ENCODE data around the gene CHST14. TPM values are rescaled to one million over a fixed set of nuclear protein-coding genes. Genes with fewer than 3 reads are reported as not detected.
A peak's percentile ranks its signal among the peaks of the same experiment; 100 is the strongest.

Gene CHST14
- total RNA-seq, 1 donor from 2014 or later = 7.5 TPM

DNA sequence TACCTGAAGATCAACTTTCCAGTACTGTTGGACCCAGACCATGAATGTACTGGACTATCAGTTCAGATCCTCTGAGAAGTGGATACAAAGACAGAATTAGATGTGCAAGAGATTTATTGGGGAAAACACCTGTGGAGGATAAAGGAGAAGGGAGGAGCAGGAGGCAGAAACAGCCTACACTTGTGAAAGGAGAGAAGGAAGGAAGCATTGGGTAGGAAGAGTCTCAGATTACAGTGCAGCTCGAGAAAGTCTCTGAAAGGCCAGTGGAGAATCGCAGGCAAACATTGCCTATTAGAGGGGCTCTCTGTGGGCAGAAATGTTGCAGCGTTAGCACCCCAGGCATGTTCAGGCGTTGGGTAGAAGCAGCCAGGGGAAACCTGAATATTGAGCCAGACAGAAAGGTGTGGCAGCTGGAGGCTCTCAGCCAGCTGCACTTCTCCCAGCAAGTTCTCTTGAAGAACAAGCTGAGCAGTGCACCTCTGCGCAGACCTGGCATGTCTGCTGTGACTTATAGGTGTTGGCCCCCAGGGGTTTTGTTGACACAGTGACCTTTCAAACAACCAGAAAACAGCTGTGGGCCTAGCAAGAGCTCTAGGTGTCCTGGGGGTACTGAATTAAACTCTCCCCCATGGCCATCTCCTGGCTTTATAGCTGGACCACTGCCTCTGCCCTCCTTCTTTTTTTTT, 7.0 kb downstream of the CHST14 start:
- ATAC-seq (ENCODE audit: poor library complexity) = no peak
- intact Hi-C loops (cut with DNase I) = no loop called here
- no peak for DNase-seq

DNA sequence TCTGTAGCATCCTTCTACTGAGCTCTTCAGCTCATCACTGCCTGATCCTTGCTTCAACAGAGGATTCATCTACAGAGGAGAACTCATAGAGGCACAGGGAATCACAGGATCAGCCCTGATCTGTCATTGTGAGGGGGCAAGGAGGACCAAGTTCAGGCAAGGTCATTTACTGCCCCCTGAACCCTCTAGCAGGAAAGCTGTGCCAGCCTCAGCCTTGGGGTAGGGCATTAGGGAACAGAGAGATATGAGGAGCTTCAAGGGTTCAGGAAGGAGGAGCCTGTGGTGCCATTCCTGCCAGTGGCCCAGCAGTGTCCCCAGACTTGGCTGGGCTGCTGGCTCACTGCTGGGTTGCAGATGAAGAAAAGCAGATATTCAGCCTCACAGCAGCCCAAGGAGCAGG, 8.2 kb downstream of the CHST14 start:
- ATAC-seq (ENCODE audit: poor library complexity) (no peak), DNase-seq (no peak)
- intact Hi-C loops (cut with DNase I) = no loop called here

DNA sequence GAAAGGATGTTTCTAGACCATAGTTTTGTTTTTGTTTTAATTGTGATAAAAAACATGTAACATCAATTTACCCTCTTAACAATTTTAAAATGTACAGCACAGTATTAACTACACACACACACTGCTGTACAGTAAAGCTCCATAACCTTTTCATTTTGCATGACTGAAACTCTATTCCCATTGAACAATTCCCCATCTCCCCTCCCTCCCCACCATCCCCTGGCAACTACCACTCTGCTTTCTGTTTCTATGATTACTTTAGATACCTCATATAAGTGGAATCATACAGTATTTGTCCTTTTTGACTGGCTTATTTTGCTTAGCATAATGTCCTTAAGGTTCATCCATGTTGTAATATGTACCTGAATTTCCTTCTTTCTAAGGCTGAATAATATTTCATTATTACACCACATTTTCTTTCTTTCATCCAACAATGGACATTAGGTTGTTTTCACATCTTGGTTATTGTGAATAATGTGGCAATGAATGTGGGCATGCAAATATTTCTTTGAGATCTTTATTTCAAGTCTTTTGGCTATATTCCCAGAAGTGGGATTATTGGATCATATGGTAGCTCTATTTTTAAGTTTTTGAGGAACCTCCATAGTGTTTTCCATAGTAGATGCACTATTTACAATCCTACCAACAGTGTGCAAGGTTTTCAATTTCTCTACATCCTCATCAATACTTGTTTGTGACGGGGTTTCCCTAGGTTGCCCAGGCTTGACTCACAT, 10.7 kb downstream of the CHST14 start:
- DNase-seq (no peak), ATAC-seq (ENCODE audit: poor library complexity) (no peak)
- intact Hi-C loops (cut with DNase I) = no loop called here

DNA sequence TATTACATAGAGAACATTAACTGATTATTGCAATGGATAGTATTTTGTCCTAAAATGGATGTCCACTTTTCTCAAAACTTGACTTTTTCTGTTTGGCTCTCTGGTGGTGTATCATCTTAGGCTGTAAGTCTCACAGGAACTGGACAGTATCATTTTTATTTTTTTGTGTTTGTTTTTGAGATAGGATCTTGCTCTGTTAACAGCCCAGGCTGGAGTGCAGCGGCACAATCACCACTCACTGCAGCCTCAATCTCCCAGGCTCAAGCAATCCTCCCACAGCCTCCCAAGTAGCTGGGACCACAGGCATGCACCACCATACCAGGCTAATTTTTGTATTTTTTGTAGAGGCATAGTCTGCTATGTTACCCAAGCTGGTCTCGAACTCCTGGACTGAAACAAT, 13.1 kb downstream of the CHST14 start:
- DNase-seq (no peak), ATAC-seq (ENCODE audit: poor library complexity) (no peak)
- intact Hi-C loops (cut with DNase I) = no loop called here

DNA sequence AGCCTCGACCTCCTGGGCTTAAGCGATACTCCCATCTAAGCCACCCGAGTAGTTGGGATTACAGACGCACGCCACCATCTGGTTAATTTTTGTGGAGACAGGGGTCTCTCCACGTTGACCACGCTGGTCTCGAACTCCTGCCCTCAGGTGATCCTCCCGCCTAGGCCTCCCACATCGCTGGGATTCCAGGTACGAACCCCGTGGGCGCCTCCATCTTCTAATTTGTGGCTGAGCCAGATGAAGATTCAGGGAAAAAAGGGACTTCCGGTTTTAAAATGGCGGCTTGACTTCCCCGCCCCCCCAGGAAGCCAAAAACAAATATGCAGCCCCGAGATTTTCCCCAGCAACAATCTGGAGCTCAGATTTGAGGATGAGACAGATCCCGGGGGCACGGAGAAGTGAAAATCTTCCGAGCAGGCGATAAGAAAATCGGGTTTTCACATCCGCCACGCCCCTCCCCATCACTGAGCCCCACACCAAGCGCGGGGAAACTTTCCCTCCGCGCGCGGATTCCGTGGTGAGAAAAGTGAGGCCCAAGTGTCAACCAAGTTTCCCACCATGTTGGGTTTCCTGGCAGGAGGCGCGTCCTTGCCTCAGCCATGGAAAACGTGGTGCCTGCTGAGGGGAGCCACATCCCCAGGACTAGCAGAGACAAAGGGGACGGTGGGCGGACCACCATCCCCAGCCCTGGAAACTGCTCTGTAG, 15.4 kb downstream of the CHST14 start:
- intact Hi-C loops (cut with DNase I) = no loop called here
- ATAC-seq (ENCODE audit: poor library complexity) (no peak), DNase-seq (no peak)

DNA sequence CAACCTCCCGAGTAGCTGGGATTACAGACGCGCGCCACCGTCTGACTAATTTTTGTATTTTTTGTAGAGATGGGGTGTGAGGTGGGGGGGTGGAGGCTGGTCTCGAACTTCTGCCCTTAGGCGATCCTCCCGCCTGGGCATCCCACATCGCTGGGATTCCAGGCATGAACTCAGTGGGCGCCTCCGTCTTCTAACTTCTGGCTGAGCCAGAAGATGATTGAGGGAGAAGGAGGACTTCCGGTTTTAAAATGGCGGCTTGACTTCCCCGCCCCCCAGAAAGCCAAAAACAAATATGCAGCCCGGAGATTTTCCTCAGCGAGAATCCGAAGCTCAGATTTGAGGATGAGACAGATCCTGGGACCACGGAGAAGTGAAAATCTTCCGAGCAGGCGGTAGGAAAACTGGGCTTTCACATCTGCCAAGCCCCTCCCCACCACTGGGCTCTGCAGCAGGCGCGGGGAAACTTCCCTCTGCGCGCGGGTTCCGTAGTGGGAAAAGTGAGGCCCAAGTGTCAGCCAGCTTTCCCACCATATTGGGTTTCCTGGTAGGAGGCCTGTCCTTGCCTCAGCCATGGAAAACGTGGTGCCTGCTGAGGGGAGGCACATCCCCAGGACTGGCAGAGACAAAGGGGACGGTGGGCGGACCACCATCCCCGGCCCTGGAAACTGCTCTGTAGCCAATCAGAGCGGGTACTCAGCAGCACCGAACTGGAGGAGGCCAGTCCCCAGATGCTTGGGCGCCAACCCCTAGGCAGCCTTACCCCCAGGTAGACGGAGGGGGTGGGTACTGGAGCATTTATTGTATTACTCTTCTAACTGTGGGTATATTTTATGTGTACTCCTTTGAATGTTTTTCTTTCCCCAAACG, 17.3 kb downstream of the CHST14 start:
- DNase-seq (no peak), ATAC-seq (ENCODE audit: poor library complexity) (no peak)
- intact Hi-C loops (cut with DNase I) = no loop called here

DNA sequence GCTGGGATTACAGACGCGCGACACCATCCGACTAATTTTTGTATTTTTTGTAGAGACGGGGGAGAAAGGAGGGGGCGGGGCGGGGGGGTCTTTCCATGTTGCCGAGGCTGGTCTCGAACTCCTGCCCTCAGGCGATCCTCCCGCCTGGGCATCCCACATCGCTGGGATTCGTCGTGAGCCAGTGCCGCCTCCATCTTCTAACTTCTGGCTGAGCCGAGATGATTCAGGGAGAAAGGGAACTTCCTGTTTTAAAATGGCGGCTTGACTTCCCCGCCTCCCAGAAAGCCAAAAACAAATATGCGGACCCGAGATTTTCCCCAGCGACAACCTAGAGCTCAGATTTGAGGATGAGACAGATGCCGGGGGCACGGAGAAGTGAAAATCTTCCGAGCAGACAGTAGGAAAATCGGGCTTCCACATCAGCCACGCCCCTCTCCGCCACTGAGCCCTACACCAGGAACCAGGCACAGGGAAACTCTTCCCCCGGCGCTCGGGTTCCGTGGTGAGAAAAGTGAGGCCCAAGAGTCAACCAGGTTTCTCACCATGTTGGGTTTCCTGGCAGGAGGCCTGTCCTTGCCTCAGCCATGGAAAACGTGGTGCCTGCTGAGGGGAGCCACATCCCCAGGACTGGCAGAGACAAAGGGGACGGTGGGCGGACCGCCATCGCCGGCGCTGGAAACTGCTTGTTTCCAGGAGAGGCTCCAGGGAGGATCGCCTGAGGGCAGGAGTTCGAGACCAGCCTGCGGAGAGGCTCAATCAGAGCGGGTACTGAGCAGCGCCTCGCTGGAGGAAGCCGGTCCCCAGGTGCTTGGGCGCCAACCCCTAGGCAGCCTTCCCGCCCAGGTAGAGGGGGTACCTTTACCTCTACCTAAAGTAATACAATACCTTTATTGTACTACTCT, 18.7 kb downstream of the CHST14 start:
- intact Hi-C loops (cut with DNase I) = no loop called here
- DNase-seq (no peak), ATAC-seq (ENCODE audit: poor library complexity) (no peak)

DNA sequence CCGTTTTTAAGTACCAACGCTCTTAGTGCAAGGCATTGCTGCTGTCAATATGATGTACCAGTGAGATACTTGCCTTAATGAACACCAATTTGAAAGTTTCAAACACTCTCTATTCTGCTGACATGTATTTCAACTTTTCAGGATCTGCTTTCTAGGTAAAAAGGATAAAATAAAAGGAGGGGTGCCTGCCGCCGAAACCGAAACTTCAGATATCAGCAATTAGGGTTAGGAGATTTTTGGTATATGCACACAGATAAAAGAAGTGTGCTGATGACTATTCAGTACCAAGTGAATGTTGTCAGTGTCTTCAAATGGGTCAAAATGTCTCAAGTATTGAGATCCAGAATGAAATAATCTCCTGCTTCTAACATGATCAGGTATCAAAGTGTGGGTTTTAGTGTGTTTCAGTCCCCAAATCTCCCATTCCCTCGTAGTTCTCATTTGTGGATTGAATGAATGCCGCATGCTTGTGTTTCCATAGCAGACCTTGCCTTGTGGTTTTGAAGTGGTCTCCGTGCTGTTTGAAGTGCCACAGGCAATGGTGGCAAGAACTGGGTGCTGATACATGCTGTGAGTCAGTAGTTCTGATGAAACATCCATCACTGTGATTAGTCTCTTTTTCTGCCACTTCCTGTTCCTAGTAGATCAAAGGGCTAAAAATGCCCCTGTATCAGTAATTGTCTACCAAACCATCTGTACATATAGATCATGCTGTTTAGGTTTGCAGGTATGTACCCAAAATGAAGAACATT, 22.5 kb downstream of the CHST14 start:
- DNase-seq (no peak), ATAC-seq (ENCODE audit: poor library complexity) (no peak)
- intact Hi-C loops (cut with DNase I) = no loop called here

DNA sequence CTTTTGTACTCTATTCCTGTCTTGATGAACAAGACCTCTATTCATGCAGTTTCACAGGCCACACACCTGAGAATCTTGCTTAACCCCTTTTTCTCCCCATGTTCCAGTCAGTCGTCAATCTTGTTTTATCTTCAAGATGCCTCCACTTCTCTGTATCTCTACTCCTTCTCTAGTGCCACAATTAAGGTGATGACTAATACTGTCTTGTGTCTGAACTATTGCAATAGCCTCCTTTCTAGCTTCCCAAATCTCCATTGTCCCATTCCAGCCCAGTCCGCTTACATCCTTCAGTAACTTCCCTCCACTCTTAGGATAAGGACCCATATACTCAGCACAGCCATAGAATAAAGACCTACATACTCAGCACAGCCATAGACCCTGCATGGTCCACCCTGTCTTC, 24.7 kb downstream of the CHST14 start:
- intact Hi-C loops (cut with DNase I) = no loop called here
- ATAC-seq (ENCODE audit: poor library complexity) (no peak), DNase-seq (no peak)

DNA sequence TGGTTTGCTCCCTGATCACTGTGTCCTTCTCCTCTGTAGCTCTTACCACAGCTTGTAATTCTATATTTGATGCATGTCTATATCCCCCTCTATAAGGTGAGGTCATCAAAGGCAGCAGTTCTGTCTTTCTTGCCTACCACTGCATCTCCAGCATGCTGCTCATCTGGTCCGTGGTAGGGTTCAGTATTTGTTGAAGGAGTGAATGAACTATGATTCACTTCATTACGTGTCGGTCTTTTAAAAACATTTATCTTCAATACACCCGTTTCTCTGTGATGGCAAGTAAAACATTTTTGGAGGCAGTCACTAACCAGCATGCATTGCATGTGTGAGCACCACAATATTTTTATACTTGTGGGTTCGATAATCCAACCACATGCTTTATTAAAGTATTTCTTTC, 27.6 kb downstream of the CHST14 start:
- ATAC-seq (ENCODE audit: poor library complexity) (no peak), DNase-seq (no peak)
- intact Hi-C loops (cut with DNase I) = no loop called here

DNA sequence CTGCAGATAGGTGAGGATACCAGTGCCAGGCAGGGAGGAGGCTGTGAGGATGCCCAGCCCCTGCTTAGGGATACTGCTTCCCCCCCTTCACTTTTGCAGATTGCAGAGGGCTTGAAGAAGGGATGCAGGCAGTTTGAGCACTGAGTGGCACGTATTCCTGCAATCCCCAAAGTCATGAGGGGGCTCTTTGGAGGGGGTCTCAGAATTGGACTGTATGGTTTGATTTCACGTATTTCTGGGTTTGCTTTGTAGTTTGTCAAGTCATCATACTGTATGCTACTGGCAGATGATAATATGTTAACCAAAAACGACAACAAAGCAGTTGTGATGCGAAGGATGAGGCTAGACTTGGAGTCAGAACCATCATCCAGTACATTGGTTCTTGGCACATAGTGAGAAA, 28.1 kb downstream of the CHST14 start:
- intact Hi-C loops (cut with DNase I) = no loop called here
- ATAC-seq (ENCODE audit: poor library complexity) (no peak), DNase-seq (no peak)

DNA sequence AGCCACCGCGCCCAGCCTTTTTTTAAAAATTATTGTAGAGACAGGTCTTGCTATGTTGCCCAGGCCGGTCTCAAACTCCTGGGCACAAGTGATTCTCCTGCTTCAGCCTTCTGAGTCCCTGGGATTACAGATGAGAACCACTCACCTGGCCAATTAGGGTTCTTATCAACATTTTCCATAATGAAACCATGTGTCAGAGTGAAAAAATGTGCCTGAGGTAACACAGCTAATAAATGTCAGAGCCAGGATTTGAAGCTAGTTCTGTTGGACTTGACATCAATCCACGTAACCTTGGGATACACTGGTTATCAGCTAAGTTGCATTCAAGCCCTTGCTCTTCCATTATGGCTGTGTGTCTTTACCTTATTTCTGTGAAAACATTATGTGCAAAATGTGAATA, 29.1 kb downstream of the CHST14 start:
- DNase-seq = no peak
- ATAC-seq (ENCODE audit: poor library complexity) = no peak
- intact Hi-C loops (cut with DNase I) = no loop called here

DNA sequence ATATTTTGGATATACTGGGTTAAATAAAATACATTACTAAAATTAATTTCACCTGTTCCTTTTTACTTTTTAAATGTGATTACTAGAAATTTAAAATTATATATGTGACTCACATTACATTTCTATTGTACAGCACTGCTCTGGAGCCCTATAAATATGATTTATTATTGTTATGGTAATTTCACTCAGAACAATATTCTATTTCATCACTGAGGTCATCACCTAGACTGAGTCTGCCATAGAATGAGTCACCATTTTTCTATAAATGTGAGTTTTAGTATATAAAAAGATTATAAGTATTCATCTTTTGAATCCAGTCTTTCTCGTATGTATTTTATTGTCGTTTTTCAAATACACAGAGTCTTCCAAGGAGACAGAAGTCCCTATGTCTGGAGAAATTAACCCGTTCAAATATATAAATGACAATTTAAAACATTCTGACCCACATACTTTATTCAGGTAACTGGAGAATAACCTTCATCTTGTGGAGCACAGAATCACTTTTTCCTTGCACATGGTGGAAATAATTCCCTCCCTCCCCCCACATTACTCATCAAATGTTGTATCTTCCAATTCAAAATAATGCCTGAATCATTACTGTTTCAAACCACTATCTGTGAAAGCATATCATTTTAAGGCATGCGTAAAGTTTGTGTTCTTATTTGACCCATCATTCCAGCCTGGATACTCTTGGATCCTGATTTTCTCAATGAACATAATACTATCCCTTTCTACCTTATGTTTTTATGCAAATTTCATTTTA, 30.0 kb downstream of the CHST14 start:
- no peak for ATAC-seq (ENCODE audit: poor library complexity)
- no peak for DNase-seq
- intact Hi-C loops (cut with DNase I) = no loop called here

DNA sequence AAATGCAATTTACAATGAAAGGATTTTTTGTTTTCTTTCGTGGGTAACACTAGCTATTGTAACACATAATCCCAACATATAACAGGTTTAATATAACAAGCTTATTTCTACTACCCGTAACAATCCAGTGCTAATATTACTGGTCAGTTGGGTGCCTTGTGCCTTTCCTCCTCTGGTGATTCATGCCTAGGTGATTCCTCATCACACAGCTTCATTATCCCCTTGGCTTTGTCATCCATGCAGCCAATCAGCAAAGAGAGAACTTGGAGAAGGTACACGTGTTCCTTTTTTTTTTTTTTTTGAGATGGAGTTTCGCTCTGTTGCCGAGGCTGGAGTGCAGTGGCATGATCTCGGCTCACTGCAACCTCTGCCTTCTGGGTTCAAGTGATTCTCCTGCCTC, 30.7 kb downstream of the CHST14 start:
- DNase-seq = no peak
- ATAC-seq (ENCODE audit: poor library complexity) = no peak
- intact Hi-C loops (cut with DNase I) = no loop called here

DNA sequence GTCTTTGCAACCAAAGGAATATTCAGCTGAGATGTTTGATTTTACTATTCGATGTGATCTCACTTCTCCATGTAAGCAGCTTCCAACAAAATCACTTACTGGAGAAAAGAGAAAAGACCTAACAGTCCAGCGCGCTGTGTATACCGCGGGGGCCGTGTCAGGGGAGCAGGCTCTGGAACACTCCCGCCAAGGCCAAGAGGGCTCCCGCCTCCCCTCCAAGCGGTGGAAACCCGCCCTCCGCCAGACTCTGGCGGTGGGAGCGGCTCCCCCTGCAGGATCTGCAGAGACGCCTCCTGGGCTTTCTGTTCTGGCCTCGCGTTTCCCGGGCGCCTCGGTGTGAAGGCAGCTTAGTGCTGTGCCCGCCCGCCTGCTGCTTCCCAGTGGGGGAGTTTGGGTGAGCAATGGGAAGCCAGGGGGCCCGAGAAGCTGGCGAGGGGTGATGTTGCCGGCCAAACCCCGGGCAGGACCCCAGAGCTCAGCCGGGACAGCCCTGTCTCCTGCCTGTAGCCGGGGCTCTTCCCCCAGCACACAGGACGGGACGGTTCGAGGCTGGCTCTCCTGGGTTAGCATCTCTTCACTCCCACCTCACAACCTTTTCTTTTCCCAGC, 36.3 kb downstream of the CHST14 start:
- intact Hi-C loops (cut with DNase I) = no loop called here
- peak; percentile 90 for ATAC-seq (ENCODE audit: poor library complexity)
- DNase-seq = peak; percentile 84

DNA sequence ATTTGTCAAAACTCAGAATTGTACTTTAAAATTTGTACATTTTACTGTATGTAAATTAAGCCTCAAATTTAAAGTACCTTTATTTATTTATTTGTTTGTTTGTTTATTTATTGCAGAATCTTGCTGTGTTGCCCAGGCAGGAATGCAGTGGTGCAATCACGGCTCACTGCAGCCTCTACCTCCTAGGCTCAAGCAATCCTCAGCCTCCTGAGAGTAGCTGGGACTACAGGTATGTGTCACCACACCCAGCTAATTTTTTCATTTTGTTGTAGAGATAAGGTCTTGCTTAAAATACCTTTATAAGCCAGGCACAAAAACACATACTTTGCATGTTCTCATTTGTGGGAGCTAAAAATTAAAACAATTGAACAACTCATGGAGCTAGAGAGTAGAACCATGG, 37.4 kb downstream of the CHST14 start:
- ATAC-seq (ENCODE audit: poor library complexity) (no peak), DNase-seq (no peak)
- intact Hi-C loops (cut with DNase I) = no loop called here

All from Right ventricle myocardium superior (tissue), 1 donor.